Right renal pelvis (tissue), 4 donors: ENCODE results near the gene ERMP1. TPM values are rescaled to one million over a fixed set of nuclear protein-coding genes. Genes with fewer than 3 reads are reported as not detected.
"Not testable (repeated sequence)": the region's sequence is repeated elsewhere in the genome, so short reads cannot be mapped to it uniquely, and the experiment has no call there.

ENCODE experiments used
- DNase-seq, 4 donors: peaks; one replicate each; pipeline ENCODE4 v3.0.0-alpha.2; 2013; ENCODE audit warnings: low read depth in 4 of 4, low spot score in 3 of 4, missing footprints in 1 of 4
- polyA plus RNA-seq, 4 donors: library from polyadenylated mRNA; unstranded; fragments of 120-200 nt; gene quantifications; one replicate each; pipeline ENCODE4 v1.2.1, GENCODE V29; 2013; ENCODE audit not compliant: insufficient read length in 4 of 4

The ERMP1 gene
- polyA plus RNA-seq: 10 to 100 TPM; 48.3 to 60.7 (median 57.0) TPM

- DNase-seq: peak in 3 of 4 donors; percentile 71 to 87 (median 72)
Observed at GRCh38 chr9:5832538-5833529, at the start of gene ERMP1. TSS of gene ERMP1 (minus strand) at chr9:5833117. CDS start at chr9:5833027, 90 bp downstream.

DNA sequence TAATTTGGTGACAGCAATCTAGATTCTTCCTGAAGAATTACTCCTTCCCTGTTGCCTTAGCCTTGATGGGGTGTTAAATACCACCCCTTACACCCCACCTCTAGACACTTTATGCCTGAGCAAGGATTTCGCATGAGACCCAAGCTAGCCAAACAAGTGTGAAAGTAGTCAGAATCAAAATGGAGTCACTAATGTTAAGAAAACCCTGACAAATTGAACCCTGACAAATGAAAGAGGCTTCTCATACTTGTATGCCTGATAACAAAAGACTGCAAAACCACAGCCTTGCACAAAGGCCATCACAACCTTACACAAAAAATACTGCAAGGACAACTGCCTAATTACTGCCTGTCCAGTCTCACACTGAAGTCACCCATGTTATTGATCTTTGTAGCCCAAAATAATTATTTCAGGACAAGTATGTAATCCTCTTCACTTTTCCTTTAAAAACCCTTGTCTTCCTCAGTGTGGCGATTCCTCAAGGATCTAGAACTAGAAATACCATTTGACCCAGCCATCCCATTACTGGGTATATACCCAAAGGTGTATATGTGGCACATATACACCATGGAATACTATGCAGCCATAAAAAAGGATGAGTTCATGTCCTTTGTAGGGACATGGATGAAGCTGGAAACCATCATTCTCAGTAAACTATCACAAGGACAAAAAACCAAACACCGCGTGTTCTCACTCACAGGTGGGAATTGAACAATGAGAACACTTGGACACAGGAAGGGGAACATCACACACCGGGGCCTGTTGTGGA lies 49.5 kb upstream of the ERMP1 start:
- DNase-seq: not testable (repeated sequence)

GRCh38 chr9:5879419-5880181 lies 46.7 kb upstream of the ERMP1 start:
- DNase-seq: no peak

GRCh38 chr9:5876711-5877110 lies 43.8 kb upstream of the ERMP1 start:
- no peak for DNase-seq

DNA sequence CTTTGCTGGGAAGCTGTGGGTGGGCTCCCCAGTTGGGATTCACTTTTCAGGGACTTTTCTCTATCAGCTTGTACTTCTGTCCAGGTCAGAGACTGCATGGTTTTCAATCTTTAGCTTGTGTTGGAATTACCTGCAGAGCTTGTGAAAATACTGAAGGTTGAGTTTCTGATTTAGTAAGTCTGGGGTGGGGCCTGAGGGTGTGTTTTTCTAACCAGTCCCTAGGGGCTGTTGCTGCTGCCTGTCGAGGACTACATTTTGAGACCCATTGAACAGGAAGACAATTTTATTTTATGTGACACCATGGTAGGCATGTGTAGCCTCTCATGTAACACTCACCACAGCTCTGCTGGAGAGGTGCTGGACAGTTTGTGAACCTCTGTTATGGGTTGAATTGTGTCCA lies 43.1 kb upstream of the ERMP1 start:
- DNase-seq: no peak

- DNase-seq: no peak
Observed at GRCh38 chr9:5874048-5874447, 41.1 kb upstream of the ERMP1 start.

DNA sequence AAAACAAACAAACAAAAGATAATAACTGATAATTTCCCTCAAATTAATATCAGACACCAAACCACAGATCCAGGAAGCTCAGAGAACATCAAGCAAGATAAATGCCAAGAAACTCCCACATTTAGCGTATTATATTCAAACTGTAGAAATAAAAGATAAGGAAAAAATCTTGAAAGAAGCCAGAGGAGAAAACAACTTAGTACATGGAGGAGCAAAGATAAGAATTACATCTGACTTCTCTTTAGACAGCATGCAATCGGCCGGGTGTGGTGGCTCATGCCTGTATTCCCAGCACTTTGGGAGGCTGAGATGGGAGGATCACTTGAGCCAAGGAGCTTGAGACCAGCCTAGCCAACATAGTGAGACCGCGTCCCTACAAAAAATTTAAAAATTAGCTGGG lies 40.5 kb upstream of the ERMP1 start:
- no peak for DNase-seq

GRCh38 chr9:5872511-5872910 lies 39.6 kb upstream of the ERMP1 start:
- DNase-seq: no peak

DNA sequence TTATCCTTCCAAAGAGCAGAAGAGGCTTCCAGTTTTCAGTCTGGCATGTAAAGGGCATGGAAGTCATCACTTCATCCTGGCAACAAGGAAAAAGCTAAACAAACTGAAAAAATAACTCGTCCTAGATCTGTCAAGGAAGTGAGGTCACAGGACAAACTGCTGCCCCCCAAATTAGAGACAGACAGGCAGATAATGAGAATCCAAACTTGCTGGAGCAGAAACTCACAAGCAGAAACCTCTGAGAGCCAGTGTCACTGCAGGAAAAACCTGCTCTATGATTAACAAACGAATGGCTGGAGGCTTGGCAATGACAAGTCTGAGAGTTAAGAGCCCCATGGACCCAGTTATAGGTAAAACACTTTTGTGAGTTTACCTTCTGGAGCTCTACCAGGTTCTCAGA lies 38.9 kb upstream of the ERMP1 start:
- DNase-seq: no peak

GRCh38 chr9:5870691-5871090 lies 37.8 kb upstream of the ERMP1 start:
- no peak for DNase-seq

GRCh38 chr9:5870020-5870339 lies 37.1 kb upstream of the ERMP1 start:
- DNase-seq: no peak

GRCh38 chr9:5869315-5870019 lies 36.5 kb upstream of the ERMP1 start:
- DNase-seq: no peak

DNA sequence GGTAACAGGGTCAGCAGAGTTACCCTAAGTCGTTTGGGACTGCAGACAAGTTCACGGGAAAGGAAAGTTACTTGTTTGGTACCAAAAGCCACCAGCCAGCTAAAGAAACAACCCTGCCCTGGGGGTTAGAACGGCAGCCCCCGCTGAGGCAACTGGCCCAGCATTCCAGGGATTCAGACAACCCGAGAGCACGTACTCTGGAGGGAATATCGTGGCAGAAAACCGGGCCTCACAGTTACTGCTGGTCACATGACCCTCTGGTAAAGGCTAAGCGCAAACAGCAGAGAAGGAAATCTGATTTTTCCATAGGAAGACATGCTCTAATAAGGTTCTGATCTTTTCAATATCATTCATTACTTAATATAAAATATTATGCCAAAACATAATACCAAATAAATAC lies 35.3 kb upstream of the ERMP1 start:
- no peak for DNase-seq

GRCh38 chr9:5866685-5867084 lies 33.8 kb upstream of the ERMP1 start:
- DNase-seq: no peak

GRCh38 chr9:5866272-5866671 lies 33.4 kb upstream of the ERMP1 start:
- DNase-seq: no peak

GRCh38 chr9:5864446-5864845 lies 31.5 kb upstream of the ERMP1 start:
- DNase-seq: no peak

DNA sequence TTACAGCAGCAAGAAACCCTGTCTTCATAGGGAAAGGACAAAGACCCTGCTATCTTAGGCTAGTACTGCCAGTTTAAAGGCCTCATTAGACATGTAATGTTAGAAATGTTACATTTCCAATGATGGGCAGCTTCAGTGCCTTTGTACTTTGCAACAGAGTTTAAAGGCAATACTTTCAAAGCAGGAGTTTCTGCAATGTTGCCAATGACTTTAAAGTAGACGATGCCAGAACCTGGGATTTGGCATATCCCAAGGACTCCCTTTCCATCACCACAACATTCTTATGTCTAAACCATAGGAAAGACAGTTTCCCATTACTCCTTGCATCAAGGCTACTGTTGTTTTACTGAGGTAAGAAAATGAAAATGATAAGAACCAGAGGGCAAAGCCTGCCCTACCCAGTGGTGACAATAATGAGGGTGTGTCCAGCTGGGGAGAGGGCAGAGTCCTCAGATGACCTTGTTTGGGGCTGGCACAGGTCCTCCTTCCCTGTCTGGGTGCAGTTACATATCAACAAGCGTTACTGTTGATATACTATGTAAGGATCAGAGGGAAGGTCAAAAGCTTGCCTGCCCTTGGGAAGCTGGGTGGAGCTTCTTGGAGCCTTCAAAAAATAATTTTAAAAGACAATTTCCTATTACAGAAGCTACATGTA lies 30.3 kb upstream of the ERMP1 start:
- no peak for DNase-seq

DNA sequence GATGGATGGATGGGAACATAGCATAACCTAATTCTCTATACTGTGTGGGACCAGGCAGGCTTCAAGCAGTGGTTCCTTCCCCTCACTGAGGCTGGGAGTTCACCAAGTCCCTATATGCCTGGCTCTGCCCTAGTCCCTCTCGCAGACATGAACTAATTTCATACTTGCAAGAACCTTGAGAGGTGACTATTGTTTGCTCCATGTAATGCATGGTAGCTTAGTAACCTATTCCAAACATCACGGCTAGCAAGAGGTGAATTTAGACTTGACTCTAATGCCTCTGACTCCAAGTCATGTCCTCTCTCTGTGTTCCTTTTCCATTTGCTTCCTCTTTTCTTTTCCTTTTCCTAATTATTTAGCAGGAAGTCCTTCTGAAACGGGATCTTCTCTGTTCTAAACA lies 25.9 kb upstream of the ERMP1 start:
- DNase-seq: no peak

DNA sequence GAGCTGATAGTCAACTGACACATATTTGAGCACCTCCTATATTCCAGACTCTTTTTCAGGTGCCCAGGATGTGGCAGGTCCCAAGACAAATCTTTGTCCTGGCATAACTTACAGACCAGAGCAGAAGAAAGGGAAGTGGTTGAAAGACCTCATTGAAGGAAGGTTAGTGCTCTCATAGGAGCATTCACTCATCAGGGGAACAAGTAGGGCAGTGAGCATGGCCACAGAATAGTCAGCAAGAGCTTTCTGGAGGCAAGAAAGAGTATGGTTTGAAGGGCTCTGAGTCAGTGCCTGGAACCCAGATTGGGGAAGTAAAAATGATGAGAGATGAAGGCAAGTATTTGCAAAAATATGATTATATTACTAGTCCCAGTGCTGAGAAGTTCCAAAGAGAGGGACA lies 25.0 kb upstream of the ERMP1 start:
- no peak for DNase-seq
